Left hindlimb (tissue), 1 donor: ENCODE results near the gene POMGNT1.

ENCODE experiments used
- DNase-seq: peaks from one replicate; pipeline ENCODE4 v3.0.0-alpha.2; 2018

Gene POMGNT1

DNA sequence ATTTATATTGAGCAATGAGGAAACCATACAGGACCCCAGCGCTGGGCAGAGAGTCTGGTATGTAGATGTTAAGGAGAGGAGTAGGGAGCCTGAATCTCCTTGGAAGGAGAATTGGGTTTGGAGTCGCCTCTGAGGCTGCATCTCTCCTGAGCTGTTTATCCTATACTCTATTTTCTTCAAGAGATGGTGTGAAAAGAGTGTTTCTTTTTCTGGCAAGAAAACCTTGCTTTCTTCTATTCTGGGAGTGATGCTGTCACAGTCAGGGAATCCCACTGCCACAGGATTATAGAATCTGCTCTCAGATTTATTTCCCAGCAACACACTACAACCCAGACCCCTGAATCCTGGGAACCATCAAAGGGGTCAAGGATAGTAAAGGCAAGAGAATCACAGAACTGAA lies 8.2 kb upstream of the POMGNT1 start:
- DNase-seq = no peak

DNA sequence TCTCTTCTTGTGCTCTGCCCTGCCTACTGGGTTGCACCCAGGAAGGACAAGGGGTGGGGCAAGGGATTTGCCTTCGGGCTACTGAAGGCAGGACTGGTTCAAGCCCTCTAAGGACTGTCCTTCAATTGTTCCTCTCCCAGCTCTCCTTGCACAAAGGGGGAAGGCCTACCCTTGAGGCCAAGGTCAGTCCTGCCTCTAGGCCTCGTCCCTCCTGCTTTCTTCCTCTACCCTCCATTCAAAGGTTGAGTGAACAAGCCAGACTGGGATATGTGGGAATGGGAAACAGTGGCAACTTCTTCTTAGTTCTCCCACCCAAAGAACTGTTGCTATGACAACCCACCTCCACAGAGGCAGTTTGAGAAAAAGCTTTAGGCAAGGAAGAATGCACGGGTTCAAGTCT lies 7.6 kb upstream of the POMGNT1 start:
- no peak for DNase-seq

DNA sequence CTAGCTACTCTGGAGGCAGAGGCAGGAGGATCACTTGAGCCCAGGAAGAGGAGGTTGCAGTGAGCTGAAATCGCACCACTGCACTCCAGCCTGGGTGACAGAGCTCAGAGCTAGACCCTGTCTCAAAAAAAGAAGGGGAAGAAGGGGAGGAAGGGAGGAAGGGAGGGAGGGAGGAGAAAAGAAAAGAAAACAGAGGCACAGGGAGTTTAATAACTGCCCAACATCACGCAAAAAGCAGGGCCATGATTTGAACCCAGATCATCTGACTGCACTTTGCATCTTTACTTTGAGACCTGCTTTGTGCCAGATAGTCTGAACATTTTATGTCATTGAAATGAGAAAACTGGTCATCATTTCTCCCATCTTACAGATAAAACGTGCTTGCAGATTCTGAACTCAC lies 6.9 kb upstream of the POMGNT1 start:
- no peak for DNase-seq

DNA sequence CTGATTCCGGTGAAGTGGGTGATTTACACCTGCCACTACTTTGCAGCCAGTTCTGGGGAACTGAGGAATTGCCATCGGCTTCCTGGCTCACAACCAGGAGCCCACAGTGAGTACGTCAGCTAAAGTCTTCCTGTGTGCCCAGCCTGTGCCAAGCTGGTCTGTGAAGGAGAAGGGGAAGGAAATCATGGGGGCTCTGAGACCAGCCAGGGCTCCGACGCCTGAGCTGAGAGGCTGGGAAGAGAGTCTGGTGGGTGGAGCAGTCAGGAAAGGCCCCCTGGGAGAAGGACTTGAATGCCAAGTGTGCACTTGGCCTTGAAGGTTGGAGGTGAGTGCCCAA lies 6.1 kb upstream of the POMGNT1 start:
- no peak for DNase-seq

DNA sequence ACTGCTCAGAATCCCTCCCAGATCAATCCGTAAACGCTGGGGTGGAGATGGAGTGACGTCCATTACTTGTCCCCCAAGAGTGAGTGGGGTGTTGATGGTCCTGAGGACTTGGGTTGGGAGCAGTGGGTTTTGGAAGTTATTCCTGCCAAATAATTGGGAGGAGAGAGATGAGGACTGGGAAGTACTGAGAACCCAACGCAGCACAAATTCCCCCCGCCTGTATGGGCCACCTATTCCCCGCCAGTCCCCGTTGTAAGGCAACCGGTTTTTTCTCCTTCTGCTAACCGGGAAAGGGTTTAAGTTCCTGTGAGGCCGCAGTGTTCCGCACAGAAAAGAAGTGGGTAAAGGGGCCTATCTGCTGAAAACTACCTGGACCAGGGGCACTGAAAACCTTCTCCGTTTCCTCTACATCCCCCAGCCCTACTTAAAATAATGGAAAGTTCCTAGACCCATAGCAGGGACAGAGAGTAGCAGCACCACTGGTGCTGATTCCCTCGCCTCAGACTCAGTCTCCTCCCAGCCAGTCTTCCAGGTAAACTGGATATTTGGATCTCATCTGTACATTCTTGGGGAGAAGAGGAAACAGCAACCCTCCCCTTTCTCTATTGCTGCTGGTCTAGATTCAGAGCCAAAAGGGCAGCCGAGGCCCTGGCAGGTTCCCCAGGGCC lies 5.6 kb upstream of the POMGNT1 start:
- no peak for DNase-seq

DNA sequence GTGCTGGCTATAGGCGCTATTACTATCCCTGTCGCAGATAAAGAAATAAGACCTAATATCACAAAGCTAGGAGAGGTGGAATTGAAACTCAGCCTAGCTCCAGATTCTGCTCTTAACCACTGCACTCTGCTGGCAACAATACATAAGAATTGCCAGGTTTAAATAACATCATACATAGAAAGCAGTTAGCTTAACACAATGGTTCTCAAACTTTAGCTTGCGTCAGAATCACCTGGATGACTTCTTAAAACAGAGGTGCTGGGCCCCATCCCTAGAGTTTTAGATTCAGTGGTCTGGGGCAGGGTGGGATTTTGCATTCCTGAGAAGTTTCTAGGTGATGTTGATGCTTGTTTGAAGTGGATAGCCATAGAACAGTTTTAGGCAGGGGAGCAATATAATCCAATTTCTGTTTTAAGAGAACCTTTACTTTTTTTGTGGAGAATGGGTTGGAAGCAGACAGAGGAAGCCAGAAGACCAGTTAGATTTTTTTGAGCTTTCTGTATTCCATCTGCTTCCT lies 1.1 kb upstream of the POMGNT1 start:
- DNase-seq = no peak

GRCh38 chr1:46197560-46197963 lies 672 bp downstream of the POMGNT1 start:
- no peak for DNase-seq

- peak; percentile 13 for DNase-seq
These were observed 1.6 kb downstream of the POMGNT1 start for GRCh38 chr1:46196609-46197008.

- no peak for DNase-seq
These were observed 3.5 kb downstream of the POMGNT1 start for GRCh38 chr1:46194641-46195193.

DNA sequence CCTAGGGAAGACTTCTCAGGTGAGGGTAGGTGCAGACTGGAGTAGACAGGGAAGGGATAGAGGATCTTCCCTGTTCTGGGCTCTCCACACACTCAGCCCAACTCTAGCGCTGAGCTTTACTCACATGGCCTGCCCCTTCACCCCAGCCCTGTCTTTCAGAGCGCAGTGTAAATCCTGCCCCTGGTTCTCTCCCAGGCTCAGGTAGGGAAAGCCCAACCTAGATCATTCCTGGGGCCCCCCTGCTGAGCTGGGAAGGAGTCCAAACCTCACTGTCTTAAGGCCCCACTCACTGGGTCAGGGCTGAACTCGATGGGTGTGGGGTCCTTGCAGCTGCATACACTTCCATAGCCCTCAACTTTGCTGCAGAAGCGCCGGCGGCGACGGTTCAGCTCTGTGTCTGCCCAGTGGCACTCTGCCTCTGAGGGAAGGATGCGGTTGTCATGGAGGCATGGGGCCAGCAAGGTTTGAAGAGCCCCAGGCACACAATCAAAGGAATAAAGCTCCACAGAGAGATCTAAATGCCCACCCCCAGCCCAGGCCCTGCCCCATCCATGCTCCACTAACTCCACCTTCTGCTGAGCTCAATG lies 4.2 kb downstream of the POMGNT1 start:
- DNase-seq = no peak

DNA sequence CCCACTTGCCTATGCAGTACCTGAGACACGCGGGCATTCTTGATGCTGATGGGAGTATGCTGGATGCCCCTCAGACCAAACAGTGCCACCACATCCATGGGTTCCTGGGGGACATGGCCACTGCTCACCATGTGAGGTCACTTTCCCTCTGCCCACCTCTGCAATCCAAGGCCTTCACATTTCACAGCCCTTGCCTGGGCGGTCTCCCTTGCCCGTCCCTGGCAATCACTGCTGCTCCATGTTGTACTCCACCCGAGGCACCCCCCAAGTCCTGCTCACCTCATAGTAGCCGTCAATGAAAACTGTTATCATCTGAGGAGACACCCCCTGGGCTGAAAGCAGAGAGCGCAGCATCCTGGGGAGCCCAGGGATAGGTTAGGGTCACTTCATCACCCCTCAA lies 4.9 kb downstream of the POMGNT1 start:
- no peak for DNase-seq

- DNase-seq = no peak
These were observed 6.1 kb downstream of the POMGNT1 start for GRCh38 chr1:46192171-46192570.

GRCh38 chr1:46191033-46191701 lies 7.1 kb downstream of the POMGNT1 start:
- DNase-seq = no peak

DNA sequence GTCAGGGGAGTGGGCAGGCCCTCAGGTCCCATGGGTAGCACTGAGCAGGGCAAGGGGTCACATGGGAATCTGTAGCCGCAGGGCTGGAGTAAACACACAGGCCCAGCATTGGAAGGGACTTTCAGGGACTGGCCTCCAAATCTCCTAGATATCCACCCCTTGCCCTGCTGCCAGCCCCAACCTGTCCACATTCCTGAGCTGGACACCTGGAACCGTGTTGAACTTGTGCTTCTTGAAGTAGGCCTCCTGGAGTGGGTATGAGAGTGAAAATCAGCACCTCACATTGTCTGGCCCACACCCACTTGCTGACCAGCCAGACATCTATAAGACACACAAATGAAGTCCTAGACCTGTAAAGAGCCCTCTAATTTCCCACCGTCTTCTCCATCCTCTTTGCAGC lies 7.7 kb downstream of the POMGNT1 start:
- no peak for DNase-seq

DNA sequence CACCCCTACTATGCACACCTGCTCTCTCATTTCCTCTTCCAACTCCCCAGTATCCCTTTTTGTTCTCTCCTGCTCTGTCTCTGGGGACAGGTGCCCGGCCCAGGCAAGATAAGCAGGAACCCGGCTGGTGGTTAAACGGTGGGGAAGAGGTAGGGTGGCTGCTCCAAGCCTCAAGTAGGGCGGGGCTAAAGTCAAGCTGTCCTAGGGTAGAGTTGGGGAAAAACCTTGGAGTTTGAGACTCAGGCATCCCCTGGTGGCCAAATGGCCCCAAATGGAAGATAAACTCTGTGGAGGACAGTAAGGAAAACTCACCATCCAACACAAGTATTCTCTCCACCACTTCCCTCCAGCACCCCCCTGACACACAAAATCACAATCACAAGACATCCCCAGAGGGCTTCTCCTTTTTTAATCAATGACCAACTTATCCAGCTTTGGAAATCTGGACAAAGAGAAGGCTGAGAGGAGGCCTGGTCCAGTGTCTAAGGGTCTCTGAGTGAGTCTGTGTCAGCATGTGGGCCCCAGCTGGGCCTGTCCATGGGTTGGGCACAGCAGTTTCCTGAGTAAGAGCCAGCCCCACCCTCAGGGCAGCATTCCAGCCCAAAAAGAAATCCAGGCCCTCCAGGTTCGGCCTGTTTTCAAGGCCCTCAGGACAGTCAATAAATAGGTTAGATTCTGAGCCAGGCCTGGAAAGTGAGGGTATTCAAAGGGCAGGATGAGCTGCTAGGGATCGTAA lies 9.8 kb downstream of the POMGNT1 start:
- no peak for DNase-seq

DNA sequence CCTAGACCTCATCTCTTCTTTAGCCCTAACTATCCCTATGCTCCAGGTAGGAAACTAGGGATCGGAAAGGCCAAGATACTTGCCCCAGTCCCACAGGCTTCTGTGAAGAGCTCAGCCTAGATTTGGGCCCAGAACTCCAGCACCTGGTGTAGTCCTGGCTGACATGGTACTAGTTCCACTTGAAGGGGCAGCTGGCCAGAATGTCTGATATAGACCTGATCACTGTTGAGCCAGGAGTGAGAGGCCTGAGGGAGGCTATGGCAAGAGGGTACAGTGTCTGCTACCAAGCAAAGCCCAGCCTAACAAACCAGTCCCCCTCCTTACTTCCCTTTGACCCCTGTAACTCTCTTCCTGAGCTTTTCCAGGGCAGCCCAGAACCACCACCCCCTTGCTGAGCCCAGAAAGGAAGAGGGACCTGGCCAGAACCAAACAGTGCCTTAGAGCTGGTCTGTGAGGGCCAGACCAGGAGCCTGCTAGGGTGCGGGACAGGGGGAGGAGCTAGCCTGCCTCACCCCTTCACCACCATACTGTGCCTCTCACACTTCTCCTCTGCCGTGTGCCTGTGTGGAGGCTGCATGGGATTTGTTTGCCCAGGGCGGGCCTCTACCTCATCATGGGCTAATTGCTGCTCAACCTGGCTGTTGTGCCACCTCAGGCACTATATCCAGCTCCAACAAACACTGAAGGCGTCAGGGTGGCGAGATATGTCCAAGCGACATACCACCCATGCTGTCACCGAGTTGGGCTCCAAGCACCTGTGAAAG lies 10.9 kb downstream of the POMGNT1 start:
- DNase-seq = no peak

DNA sequence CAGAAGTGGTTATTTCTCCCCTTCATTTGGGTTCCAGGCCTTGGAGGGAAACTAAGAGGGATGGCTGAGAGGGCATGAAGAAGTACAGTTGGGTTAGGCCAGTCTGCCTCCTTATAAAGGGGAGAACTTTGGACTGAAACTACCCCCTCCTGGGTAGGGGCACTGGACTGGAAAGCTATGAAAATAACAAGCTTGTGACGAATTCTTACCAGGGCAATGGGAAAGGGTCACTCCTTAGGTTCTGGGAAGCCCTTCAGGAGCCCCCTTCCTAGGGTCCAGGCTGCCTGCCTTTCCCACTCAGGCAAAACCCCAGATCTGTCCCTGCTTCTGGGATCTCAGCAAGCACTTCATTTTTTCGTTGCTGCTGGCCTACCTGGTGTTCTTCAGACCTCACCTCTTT lies 12.2 kb downstream of the POMGNT1 start:
- DNase-seq = no peak

DNA sequence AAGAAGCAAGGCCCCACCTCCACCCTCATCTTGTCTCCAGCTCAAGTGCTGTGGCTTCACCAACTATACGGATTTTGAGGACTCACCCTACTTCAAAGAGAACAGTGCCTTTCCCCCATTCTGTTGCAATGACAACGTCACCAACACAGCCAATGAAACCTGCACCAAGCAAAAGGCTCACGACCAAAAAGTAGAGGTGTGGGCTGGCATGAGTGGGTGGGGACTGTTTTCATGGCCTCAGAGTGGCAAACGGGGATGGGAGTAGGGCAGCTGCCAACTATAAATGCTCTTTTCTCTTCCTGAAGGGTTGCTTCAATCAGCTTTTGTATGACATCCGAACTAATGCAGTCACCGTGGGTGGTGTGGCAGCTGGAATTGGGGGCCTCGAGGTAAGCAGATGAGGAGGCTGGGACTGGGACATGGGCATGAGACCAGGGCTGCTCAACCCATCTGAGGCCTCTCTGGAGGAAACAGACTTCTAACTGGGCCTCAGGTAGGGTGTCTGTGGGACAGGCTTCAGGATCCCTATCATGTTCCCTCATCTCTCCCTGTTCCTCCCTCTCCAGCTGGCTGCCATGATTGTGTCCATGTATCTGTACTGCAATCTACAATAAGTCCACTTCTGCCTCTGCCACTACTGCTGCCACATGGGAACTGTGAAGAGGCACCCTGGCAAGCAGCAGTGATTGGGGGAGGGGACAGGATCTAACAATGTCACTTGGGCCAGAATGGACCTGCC lies 13.1 kb downstream of the POMGNT1 start:
- no peak for DNase-seq

DNA sequence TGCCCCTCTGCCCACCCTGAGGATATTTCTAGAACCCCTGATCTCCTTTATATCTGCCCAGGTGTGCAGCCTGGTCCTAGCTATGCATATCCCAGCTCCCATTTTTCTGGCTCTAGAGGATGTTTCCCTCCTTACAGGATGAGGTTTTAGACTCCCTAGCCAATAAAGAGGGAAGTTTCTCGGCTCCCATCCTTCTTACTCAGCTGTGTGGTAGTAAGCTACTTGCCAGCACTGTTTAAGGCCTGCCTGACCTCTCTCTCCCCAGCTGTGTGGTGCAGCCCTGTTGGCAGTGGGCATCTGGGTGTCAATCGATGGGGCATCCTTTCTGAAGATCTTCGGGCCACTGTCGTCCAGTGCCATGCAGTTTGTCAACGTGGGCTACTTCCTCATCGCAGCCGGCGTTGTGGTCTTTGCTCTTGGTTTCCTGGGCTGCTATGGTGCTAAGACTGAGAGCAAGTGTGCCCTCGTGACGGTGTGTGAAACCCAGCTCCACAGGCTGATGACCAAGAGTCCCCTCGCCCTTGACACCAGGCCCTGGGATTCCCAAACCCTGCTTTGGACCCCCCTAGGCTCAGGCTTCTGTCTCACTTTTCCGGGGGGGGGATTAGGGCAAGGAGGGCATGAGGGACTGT lies 14.2 kb downstream of the POMGNT1 start:
- DNase-seq = no peak

DNA sequence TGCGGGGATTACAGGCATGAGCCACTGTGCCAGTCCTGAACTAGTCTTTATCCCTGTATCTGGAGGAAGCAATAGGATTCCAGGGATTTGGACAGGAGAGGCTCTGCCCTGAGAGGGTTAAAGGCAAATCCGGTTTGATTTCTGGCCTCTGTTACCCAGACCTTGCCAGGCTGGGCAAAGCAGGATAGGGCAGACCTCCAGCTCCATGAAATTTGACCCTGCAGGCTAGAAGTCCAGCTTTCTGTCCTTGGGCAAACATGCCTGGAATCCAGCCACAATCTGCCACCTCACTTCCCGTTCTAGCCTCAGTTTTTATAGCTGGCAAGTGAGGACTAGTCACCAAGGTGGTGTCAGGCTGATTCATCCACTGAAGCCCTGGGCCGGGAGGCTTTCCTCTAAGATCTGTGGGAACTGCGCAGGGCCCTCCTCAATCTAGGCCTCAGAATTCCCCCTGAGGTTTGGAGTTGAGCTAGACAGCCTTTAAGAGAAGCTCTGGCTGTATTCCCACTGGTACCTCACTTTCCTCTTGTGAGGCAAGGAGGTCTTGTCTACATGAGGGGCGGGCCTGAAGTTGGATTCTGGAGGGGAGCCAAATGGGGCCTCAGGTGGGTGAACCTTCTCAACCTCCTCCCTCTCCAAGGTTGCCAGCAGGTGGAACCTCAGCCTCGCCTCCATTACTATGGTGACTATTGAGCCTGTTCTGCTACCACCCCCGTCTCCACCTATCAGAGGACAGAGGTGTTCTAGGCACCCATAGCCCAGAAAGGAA lies 15.0 kb downstream of the POMGNT1 start:
- peak; percentile 82 for DNase-seq
